Stimulated activated CD8-positive, alpha-beta memory T cell treated with anti-CD3 and anti-CD28 coated beads, Interleukin-15, amount 100 ng/mL, for 4 hours (primary cell): ENCODE measurements around the gene SUCLG2.

Experiments used
- DNase-seq, 2 donors: peaks; one replicate each; pipeline ENCODE4 v3.0.0-alpha.2; 2020; ENCODE audit warnings: low read depth in 2 of 2

The SUCLG2 gene

DNA sequence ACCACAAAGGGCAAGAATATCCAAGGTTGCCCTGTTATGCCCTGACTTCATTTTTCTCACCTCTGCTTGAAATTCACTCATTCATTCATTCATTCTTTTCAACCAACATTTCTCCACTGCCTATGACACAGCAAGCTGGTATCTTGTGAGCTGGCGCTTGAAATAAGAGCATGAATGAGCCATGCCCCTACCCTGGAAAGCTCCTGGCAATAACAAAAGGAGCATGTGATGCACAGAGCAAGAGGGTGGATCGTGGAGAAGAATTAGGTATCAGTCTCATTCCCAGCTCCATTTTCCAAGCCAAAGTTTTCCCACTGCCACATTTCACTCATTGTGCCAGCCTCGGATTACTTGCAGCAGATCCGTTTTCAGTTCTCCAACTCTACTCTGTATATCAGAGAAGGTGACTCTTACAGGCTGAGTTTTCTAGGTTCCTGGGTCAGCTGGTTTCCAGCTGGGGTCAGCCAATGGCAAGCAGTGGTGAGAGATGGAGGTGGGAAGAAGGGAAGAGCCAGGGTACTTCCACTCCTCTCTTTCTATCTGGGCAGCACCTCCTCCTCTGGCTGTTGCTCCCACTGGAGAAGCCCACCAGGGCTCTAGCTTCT is 144.8 kb downstream of the SUCLG2 start:
- DNase-seq, result no peak

- no peak for DNase-seq
These were observed 146.8 kb downstream of the SUCLG2 start for GRCh38 chr3:67507584-67507983.

DNA sequence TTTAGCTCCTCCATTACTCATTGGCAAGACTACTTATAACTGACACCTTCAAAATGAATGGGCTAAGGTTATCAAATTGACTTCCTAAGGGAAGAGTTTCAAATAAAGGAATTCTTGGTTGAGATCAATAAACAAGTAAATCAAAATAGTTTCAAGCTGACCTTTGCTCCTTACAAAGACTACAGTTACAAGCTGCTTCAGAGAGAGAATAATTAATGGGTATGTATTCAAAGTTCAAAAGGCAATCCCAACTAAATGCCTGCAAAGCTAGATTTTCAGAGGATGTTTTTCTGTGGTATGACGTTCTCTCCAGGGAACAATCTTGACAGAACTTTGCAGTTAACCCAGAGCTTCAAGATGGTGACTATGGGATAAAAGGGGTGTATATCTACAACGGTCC is 153.7 kb downstream of the SUCLG2 start:
- DNase-seq, result no peak

GRCh38 chr3:67497746-67498145 is 156.7 kb downstream of the SUCLG2 start:
- no peak for DNase-seq

DNA sequence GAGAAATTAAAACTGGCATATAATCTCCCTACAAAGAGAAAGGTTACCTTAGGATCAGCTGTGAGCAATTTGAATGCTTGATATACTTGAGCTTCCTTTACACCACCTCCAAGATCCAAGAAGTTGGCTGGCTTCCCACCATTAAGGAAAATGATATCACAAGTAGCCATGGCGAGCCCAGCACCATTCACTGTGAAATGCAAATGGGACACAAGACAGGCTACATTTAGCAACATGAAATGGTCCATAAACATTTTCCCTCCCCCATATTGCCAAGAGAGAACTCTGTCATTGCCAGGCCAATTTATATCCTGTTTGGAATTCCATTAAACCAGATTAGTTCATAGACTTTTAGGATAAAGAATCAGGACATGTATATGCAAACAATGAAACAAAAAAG is 158.7 kb downstream of the SUCLG2 start:
- no peak for DNase-seq

GRCh38 chr3:67493808-67494207 is 160.6 kb downstream of the SUCLG2 start:
- no peak for DNase-seq

GRCh38 chr3:67490658-67491057 is 163.8 kb downstream of the SUCLG2 start:
- no peak for DNase-seq

DNA sequence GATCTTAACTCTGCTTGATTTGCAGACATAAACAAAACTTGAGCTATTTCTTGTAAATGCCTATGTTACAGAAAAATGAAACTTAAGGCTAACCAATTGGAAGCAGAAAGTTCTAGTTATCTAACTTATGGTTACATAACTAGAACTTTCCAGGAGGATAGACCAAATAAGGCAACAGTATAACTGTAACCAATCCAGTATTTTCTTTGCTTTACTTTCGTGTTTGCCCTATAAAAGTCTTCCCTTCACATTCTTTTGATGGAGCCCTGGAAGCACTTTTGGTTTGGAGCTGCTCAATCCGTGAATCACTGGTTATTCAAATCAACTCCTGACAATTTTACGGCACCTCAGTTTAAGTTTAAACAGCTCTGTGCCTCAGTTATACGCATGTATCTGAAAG is 164.6 kb downstream of the SUCLG2 start:
- no peak for DNase-seq

DNA sequence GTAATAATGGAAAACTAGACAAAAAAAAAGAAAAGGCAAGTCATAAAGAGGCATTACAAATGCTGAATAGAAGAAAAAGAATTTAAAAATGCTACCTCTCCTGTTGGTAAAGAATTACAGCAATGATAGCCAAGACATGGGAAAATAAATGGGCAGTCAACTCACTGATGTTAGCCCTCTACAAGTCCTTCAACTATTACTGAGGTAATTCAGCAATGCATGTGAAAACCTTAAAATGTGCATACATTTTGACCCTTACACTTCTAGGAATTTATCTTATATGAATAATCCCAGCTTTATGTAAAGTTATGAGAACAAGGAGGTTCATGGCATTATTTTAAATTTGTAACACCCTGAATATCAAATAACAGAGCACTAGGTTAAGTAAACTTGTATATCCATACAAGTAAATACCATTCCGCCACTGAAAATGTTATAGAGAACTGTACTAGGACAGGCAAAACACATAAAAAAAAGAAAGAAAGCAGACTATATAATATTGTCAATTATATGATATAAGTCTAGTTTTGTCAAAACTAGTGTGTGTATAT is 166.8 kb downstream of the SUCLG2 start:
- DNase-seq, result no peak

DNA sequence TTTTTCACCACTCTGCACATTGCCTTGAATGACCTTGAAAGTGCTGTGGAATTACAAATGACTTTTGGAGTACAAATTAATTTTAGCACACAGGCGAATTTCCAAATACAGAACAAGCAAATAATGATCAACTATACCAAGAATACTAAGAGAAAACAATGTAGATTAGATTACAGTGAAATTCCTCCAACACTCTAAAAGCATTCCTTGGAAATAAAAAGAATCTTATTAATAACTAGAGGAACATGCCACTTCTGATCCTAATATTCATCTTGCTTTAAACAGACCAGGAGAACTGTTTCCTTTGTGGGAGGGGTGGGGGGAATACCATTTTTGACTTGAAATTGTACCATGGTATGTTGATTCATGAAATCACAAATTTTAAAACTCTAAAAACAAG is 167.5 kb downstream of the SUCLG2 start:
- DNase-seq, result no peak

DNA sequence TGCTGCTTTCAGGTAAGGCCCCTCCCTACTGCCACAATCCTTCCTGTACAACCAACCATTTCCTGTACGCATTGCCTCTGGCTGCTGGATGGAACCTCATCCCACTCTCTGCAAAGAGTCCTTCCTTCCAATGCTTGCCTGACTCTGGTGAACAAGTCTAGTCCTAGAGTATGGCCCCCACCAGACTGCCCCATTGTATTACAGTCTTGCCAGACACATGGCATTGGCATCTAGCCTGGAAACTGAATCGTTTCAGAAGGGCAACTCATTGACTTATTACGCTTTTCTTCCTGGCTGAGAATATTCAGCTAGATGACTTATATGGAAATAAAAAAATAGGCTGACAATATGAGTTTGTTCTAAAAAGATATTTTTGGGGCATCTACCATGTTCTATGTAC is 170.3 kb downstream of the SUCLG2 start:
- no peak for DNase-seq

- DNase-seq, result no peak
These were observed 173.3 kb downstream of the SUCLG2 start for GRCh38 chr3:67481126-67481525.

DNA sequence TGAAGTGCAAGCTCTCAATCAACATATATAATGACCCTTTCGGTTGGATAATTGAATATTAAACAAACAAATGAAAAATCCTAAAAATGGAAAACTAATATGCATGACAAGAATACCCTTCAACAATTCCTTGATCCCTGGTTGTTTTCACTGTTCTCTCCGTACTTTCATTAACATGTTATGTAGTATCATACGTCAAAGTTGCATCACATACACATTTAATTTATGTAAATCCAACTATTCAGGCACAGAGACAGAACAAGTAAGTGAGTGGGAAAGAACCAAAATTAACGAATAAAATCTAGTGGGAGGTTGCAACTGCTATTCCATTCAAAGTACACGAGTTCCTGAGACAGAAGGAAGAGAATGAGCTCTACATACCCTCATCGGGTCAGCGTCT is 176.0 kb downstream of the SUCLG2 start:
- no peak for DNase-seq

DNA sequence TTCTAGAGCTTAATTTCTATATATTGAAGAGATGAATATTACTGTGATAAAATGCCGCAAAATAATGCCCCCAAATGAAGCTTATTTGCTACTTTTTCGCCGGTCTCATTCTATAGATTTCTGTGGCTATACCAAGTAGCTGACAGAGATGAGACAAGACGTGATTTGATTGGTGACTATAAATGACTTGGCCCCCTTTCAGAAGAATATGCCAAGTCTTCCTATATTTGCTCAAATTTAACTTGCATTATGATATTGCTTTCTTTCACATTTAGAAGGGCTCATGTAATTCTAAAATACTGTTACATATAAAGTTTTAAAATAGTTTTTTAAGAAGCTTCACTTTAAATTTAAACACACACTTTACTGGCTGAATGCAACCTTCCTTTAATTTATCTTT is 180.1 kb downstream of the SUCLG2 start:
- no peak for DNase-seq

GRCh38 chr3:67472674-67473201 is 181.7 kb downstream of the SUCLG2 start:
- no peak for DNase-seq

- DNase-seq, result no peak
These were observed 184.2 kb downstream of the SUCLG2 start for GRCh38 chr3:67470207-67470606.

DNA sequence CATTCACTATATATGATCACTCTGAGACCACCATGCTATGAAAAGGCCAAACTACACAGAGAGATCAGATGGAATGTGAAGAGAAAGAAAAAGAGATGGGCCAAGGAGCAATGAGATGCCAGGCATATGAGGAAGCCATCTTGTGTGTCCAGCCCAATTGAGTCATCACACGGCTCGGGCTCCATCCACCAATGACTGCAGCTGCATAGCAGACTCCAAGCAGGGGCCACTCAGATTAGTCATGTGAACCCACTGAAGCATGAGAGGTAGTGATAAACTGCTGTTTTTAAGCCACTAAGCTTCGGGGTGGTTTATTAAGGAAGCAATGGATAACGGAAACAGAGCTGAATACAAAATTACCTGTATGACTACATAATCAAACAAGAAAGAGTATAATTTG is 185.9 kb downstream of the SUCLG2 start:
- DNase-seq, result no peak

GRCh38 chr3:67463656-67464055 is 190.8 kb downstream of the SUCLG2 start:
- DNase-seq, result no peak

- no peak for DNase-seq
These were observed 192.2 kb downstream of the SUCLG2 start for GRCh38 chr3:67462187-67462586.

DNA sequence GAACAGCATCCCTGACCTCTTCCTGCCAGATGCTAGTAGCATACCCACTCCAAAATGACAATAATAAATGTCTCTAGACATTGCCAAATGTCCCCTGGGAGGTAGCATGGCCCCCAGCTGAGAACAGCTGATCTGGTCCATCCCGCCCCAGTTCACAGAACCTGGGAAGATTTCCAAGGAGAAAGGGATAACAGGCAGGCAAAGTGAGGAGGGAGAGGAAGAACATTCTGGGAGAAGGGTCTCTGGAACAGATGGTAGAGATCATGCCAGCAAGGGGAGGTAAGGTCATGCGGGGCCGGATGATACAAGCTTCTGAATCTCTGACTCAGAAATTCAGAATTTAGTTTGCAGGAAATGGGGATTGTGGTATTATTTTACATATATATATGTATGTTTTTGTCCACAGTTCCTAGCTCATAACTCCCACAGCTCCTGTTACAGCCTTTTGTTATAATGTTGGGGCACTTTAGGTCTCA is 192.7 kb downstream of the SUCLG2 start:
- no peak for DNase-seq

- DNase-seq, result no peak
These were observed 193.4 kb downstream of the SUCLG2 start for GRCh38 chr3:67460841-67461510.

DNA sequence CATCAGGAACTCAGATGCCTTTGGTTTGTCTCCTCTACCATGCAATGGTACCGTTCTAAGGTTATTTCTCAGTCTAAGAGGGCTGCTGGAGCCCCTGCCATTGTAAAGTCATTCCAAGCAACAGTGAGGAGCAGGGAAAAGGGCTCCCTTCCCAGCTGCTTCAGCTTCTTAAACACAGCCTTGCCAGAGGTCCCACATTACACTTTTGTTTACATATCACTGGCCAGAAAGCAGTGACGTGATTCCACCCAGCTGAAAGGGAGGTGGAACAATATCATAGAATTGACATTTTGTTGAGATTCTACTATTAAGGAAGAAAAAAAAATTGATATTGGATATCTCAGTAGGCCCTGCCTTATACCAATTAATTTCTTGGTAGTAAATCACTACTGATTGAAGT is 194.6 kb downstream of the SUCLG2 start:
- DNase-seq, result no peak

GRCh38 chr3:67458896-67459530 is 195.4 kb downstream of the SUCLG2 start:
- no peak for DNase-seq
